Loucy (cell line): ENCODE measurements around the gene SEC23IP.
A peak's percentile ranks its signal among the peaks of the same experiment; 100 is the strongest.

Experiments
- H2AFZ ChIP-seq: fragments of 200-600 bp; sonication (generic); 2 replicates; pipeline ENCODE4 v1.6.0; 2016; ENCODE audit warnings: antibody characterized with exemption, mild to moderate bottlenecking, low read length, moderate library complexity
- H3F3A ChIP-seq: fragments of 200-600 bp; 2 replicates; pipeline ENCODE4 v1.6.0; 2016; ENCODE audit warnings: antibody characterized with exemption, low read depth, mild to moderate bottlenecking
- H3K27me3 ChIP-seq: fragments of 200-600 bp; sonication (generic); 2 replicates; pipeline ENCODE4 v1.6.1; 2014; ENCODE audit warnings: low read length, mild to moderate bottlenecking; ENCODE audit not compliant: insufficient read depth, poor library complexity, severe bottlenecking
- H3K36me3 ChIP-seq: fragments of 200-600 bp; sonication (generic); 2 replicates; pipeline ENCODE4 v1.6.1; 2016; ENCODE audit warnings: low read length; ENCODE audit not compliant: insufficient read depth
- H3K4me1 ChIP-seq: fragments of 200-600 bp; sonication (generic); 2 replicates; pipeline ENCODE4 v1.5.1; 2014; ENCODE audit warnings: low read length, mild to moderate bottlenecking; ENCODE audit not compliant: insufficient read depth, poor library complexity, severe bottlenecking
- H3K4me2 ChIP-seq: fragments of 200-600 bp; sonication (generic); 2 replicates; pipeline ENCODE4 v1.6.0; 2014; ENCODE audit warnings: antibody characterized with exemption, low read length, low read depth, mild to moderate bottlenecking; ENCODE audit not compliant: poor library complexity, severe bottlenecking
- H3K4me3 ChIP-seq: fragments of 200-600 bp; sonication (generic); 2 replicates; pipeline ENCODE4 v1.5.1; 2014; ENCODE audit warnings: low read length, mild to moderate bottlenecking, mixed read lengths; ENCODE audit not compliant: poor library complexity, severe bottlenecking
- H3K79me2 ChIP-seq: fragments of 200-600 bp; sonication (generic); 2 replicates; pipeline ENCODE4 v1.6.1; 2014; ENCODE audit warnings: low read length; ENCODE audit not compliant: insufficient read depth
- H3K9ac ChIP-seq: fragments of 200-600 bp; sonication (generic); 2 replicates; pipeline ENCODE4 v1.6.0; 2014; ENCODE audit warnings: mild to moderate bottlenecking, low read depth, low read length, moderate library complexity; ENCODE audit not compliant: poor library complexity, severe bottlenecking
- H3K9me2 ChIP-seq: fragments of 200-600 bp; sonication (generic); replicated peaks from 2 replicates; pipeline ENCODE4 v1.6.1; 2016; ENCODE audit warnings: low read depth, low read length, mixed read lengths
- H3K9me3 ChIP-seq: fragments of 200-600 bp; sonication (generic); 2 replicates; pipeline ENCODE4 v1.6.1; 2014; ENCODE audit warnings: mild to moderate bottlenecking, antibody characterized with exemption, low read length, low read depth; ENCODE audit not compliant: insufficient read depth
- H4K20me1 ChIP-seq: fragments of 200-600 bp; sonication (generic); 2 replicates; pipeline ENCODE4 v1.6.0; 2014; ENCODE audit warnings: antibody characterized with exemption, low read length, mild to moderate bottlenecking; ENCODE audit not compliant: insufficient read depth, poor library complexity, severe bottlenecking
- CTCF ChIP-seq: fragments of 200-600 bp; sonication (generic); conservative IDR thresholded peaks from 2 replicates; pipeline ENCODE4 v1.5.1; 2014; ENCODE audit warnings: mild to moderate bottlenecking, antibody characterized with exemption, low read length
- EZH2phosphoT487 ChIP-seq: fragments of 200-600 bp; IDR thresholded peaks from 2 replicates; pipeline ENCODE4 v1.6.1; 2018; ENCODE audit warnings: antibody characterized with exemption, mild to moderate bottlenecking, moderate library complexity, borderline replicate concordance

The SEC23IP gene

GRCh38 chr10:119908166-119908565 is 15.6 kb downstream of the SEC23IP start:
- Histone ChIP-seq H3K4me1 (no peaks in the 10 kb centered on the region), H3F3A (no peaks in the 10 kb centered on the region), H3K4me2 (no peak overlapping the region), H3K9ac (no peak overlapping the region), H3K4me3 (no peak overlapping the region), H3K36me3 (peaks cover 57% of the 10 kb centered on the region), H4K20me1 (peaks cover 1% of the 10 kb centered on the region), H3K9me2 (no peaks in the 10 kb centered on the region), H2AFZ (no peak overlapping the region), H3K27me3 (no peaks in the 10 kb centered on the region), H3K79me2 (no peaks in the 10 kb centered on the region), H3K9me3 (no peaks in the 10 kb centered on the region)
- no peak for TF ChIP-seq CTCF
- TF ChIP-seq EZH2phosphoT487: no peak

GRCh38 chr10:119910689-119911088 is 18.2 kb downstream of the SEC23IP start:
- TF ChIP-seq CTCF (no peak), EZH2phosphoT487 (no peak)
- no peaks in the 10 kb centered on the region for H4K20me1 ChIP-seq
- peaks cover 42% of the 10 kb centered on the region for H3K36me3 ChIP-seq
- no peak overlapping the region for H3K4me2 ChIP-seq
- no peaks in the 10 kb centered on the region for H3F3A ChIP-seq
- no peaks in the 10 kb centered on the region for H3K79me2 ChIP-seq
- no peak overlapping the region for H3K4me3 ChIP-seq
- H3K4me1 ChIP-seq: no peaks in the 10 kb centered on the region
- H3K9ac ChIP-seq: no peak overlapping the region
- H3K9me3 ChIP-seq: no peaks in the 10 kb centered on the region
- no peaks in the 10 kb centered on the region for H3K9me2 ChIP-seq
- H3K27me3 ChIP-seq: no peaks in the 10 kb centered on the region
- H2AFZ ChIP-seq: no peak overlapping the region

- H3F3A ChIP-seq: no peaks in the 10 kb centered on the region
- H3K9me3 ChIP-seq: no peaks in the 10 kb centered on the region
- H4K20me1 ChIP-seq: no peaks in the 10 kb centered on the region
- no peak for TF ChIP-seq EZH2phosphoT487
- TF ChIP-seq CTCF: peak; percentile 33; the same call in 1 of the 2 replicates
- no peaks in the 10 kb centered on the region for H3K27me3 ChIP-seq
- no peak overlapping the region for H3K4me3 ChIP-seq
- H2AFZ ChIP-seq: no peak overlapping the region
- no peaks in the 10 kb centered on the region for H3K4me1 ChIP-seq
- no peak overlapping the region for H3K9ac ChIP-seq
- H3K36me3 ChIP-seq: peaks cover 50% of the 10 kb centered on the region
- no peaks in the 10 kb centered on the region for H3K79me2 ChIP-seq
- no peak overlapping the region for H3K4me2 ChIP-seq
- H3K9me2 ChIP-seq: no peaks in the 10 kb centered on the region
Observed at GRCh38 chr10:119917777-119918176, 25.2 kb downstream of the SEC23IP start.
